Central memory CD4-positive, alpha-beta T cell (primary cell): ENCODE data around the gene RHOBTB1.
"Not testable (repeated sequence)": the region's sequence is repeated elsewhere in the genome, so short reads cannot be mapped to it uniquely, and the experiment has no call there.

Source experiments
- DNase-seq: peaks from one replicate; pipeline ENCODE4 v3.0.0; 2022

The RHOBTB1 gene

GRCh38 chr10:60940446-60940845 is 3.5 kb downstream of the RHOBTB1 start:
- no peak for DNase-seq

- no peak for DNase-seq
Measured at GRCh38 chr10:60937784-60938654, 6.0 kb downstream of the RHOBTB1 start.

- no peak for DNase-seq
Measured at GRCh38 chr10:60937022-60937421, 7.0 kb downstream of the RHOBTB1 start.

- DNase-seq, result no peak
Measured at GRCh38 chr10:60934215-60935175, 9.5 kb downstream of the RHOBTB1 start.

- no peak for DNase-seq
Measured at GRCh38 chr10:60932756-60933155, 11.2 kb downstream of the RHOBTB1 start.

- no peak for DNase-seq
Measured at GRCh38 chr10:60930237-60930636, 13.7 kb downstream of the RHOBTB1 start.

GRCh38 chr10:60921633-60922032 is 22.4 kb downstream of the RHOBTB1 start:
- no peak for DNase-seq

- DNase-seq, result no peak
Measured at GRCh38 chr10:60920479-60920878, 23.5 kb downstream of the RHOBTB1 start.

- no peak for DNase-seq
Measured at GRCh38 chr10:60919551-60919950, 24.4 kb downstream of the RHOBTB1 start.

- DNase-seq, result no peak
Measured at GRCh38 chr10:60917331-60918280, 26.4 kb downstream of the RHOBTB1 start.

GRCh38 chr10:60916025-60916424 is 28.0 kb downstream of the RHOBTB1 start:
- no peak for DNase-seq

- DNase-seq, result no peak
Measured at GRCh38 chr10:60914690-60915141, 29.3 kb downstream of the RHOBTB1 start.

GRCh38 chr10:60913657-60914056 is 30.3 kb downstream of the RHOBTB1 start:
- DNase-seq, result no peak

- DNase-seq, result no peak
Measured at GRCh38 chr10:60913071-60913470, 30.9 kb downstream of the RHOBTB1 start.

GRCh38 chr10:60911715-60912114 is 32.3 kb downstream of the RHOBTB1 start:
- no peak for DNase-seq

- DNase-seq, result no peak
Measured at GRCh38 chr10:60911216-60911615, 32.8 kb downstream of the RHOBTB1 start.

GRCh38 chr10:60910543-60910942 is 33.4 kb downstream of the RHOBTB1 start:
- no peak for DNase-seq

GRCh38 chr10:60908896-60909295 is 35.1 kb downstream of the RHOBTB1 start:
- no peak for DNase-seq

GRCh38 chr10:60908031-60908430 is 36.0 kb downstream of the RHOBTB1 start:
- DNase-seq, result no peak

GRCh38 chr10:60907236-60907635 is 36.7 kb downstream of the RHOBTB1 start:
- no peak for DNase-seq

GRCh38 chr10:60906825-60907224 is 37.2 kb downstream of the RHOBTB1 start:
- DNase-seq, result not testable (repeated sequence)

- no peak for DNase-seq
Measured at GRCh38 chr10:60906411-60906810, 37.6 kb downstream of the RHOBTB1 start.
